GM21786 (cell line): ENCODE results near the gene SREBF1.

Experiments
- ATAC-seq: cut with Tn5 transposase; IDR thresholded peaks from one replicate; pipeline ENCODE4 v1.9.1; 2021; ENCODE audit not compliant: unreplicated experiment

SREBF1 gene

GRCh38 chr17:17783116-17783824 lies 53.5 kb downstream of the SREBF1 start:
- peak; percentile 34 for ATAC-seq

GRCh38 chr17:17782523-17783115 lies 54.2 kb downstream of the SREBF1 start:
- peak; percentile 9 for ATAC-seq

- no peak for ATAC-seq
Measured at GRCh38 chr17:17781591-17782496, 54.9 kb downstream of the SREBF1 start.

GRCh38 chr17:17780922-17781590 lies 55.7 kb downstream of the SREBF1 start:
- ATAC-seq = no peak

- no peak for ATAC-seq
Measured at GRCh38 chr17:17779015-17779611, 57.7 kb downstream of the SREBF1 start.

GRCh38 chr17:17778308-17779014 lies 58.3 kb downstream of the SREBF1 start:
- ATAC-seq = no peak

GRCh38 chr17:17776889-17777288 lies 59.9 kb downstream of the SREBF1 start:
- ATAC-seq = no peak

- ATAC-seq = no peak
Measured at GRCh38 chr17:17774009-17774881, 62.5 kb downstream of the SREBF1 start.

- no peak for ATAC-seq
Measured at GRCh38 chr17:17772231-17772630, 64.6 kb downstream of the SREBF1 start.

- no peak for ATAC-seq
Measured at GRCh38 chr17:17771498-17772201, 65.1 kb downstream of the SREBF1 start.

GRCh38 chr17:17770632-17771044 lies 66.1 kb downstream of the SREBF1 start:
- ATAC-seq = no peak

GRCh38 chr17:17769869-17770631 lies 66.7 kb downstream of the SREBF1 start:
- no peak for ATAC-seq

GRCh38 chr17:17768424-17769088 lies 68.2 kb downstream of the SREBF1 start:
- no peak for ATAC-seq

GRCh38 chr17:17767887-17768418 lies 68.8 kb downstream of the SREBF1 start:
- no peak for ATAC-seq

- no peak for ATAC-seq
Measured at GRCh38 chr17:17767154-17767869, 69.5 kb downstream of the SREBF1 start.

GRCh38 chr17:17766744-17767120 lies 70.1 kb downstream of the SREBF1 start:
- no peak for ATAC-seq
